B cell (primary cell): ENCODE measurements around the gene PRKCB. TPM values are rescaled to one million over a fixed set of nuclear protein-coding genes. Genes with fewer than 3 reads are reported as not detected.
A peak's percentile ranks its signal among the peaks of the same experiment; 100 is the strongest.

ENCODE experiments used
- ATAC-seq: fragments of 200-7000 bp; cut with Tn5 transposase; one replicate; pipeline ENCODE4 v1.10.0; 2021; ENCODE audit warnings: low read depth, mild to moderate bottlenecking, moderate number of reproducible peaks, moderate library complexity
- CTCF ChIA-PET: fragments of 350-600 bp; sonication (Branson Sonifier 250); formaldehyde crosslinking; loops from one replicate; lab custom pipeline; 2021; ENCODE audit warnings: antibody characterized with exemption, inconsistent platforms; lab: Charles Lee
- POLR2A ChIA-PET: fragments of 350-600 bp; sonication (Branson Sonifier 250); formaldehyde crosslinking; loops from one replicate; lab custom pipeline; 2021; ENCODE audit warnings: antibody characterized with exemption; lab: Charles Lee
- DNase-seq: peaks from one replicate; pipeline ENCODE4 v3.0.0; 2013
- H2AFZ ChIP-seq: 2 replicates; pipeline ENCODE4 v1.6.1; 2012; ENCODE audit warnings: mild to moderate bottlenecking, low read depth, low read length; ENCODE audit not compliant: insufficient read depth, poor library complexity, severe bottlenecking
- H3K27ac ChIP-seq, 2 donors: 1 replicate in 1 of 2; 2 replicates in 1 of 2; pipeline ENCODE4 v1.5.1; 2012 to 2013; ENCODE audit warnings: low read length in 2 of 2, mild to moderate bottlenecking in 2 of 2, moderate library complexity in 1 of 2
- H3K27me3 ChIP-seq, 4 experiments: fragments of 200-600 bp in 1 of 4; sonication (generic) in 1 of 4; replicated peaks in 1 of 4; 1 replicate in 2 of 4; 2 replicates in 2 of 4; pipeline versions ENCODE4 v1.6.1 to v1.7.0; 2013 to 2016; ENCODE audit warnings: low read length in 3 of 4, mild to moderate bottlenecking in 2 of 4, mixed read lengths in 1 of 4, moderate library complexity in 1 of 4; ENCODE audit not compliant: insufficient read depth in 4 of 4, control insufficient read depth in 3 of 4; ENCODE audit errors: control extremely low read depth in 1 of 4
- H3K36me3 ChIP-seq, 2 experiments: replicated peaks in 1 of 2; 1 replicate in 1 of 2; 2 replicates in 1 of 2; pipeline versions ENCODE4 v1.6.1 to v1.7.1; 2013; ENCODE audit warnings: low read length in 1 of 2; ENCODE audit not compliant: insufficient read depth in 2 of 2, control insufficient read depth in 1 of 2; ENCODE audit errors: control extremely low read depth in 1 of 2, extremely low read depth in 1 of 2
- H3K4me1 ChIP-seq, 2 donors: fragments of 200-600 bp in 1 of 2; sonication (generic) in 1 of 2; 1 replicate in 1 of 2; 2 replicates in 1 of 2; pipeline versions ENCODE4 v1.5.1 to v1.6.1; 2013 to 2017; ENCODE audit warnings: low read length in 2 of 2; ENCODE audit not compliant: control insufficient read depth in 2 of 2, insufficient read depth in 2 of 2
- H3K4me2 ChIP-seq: replicated peaks from 2 replicates; pipeline ENCODE3; 2012; ENCODE audit warnings: mild to moderate bottlenecking, low read depth, low read length; ENCODE audit not compliant: poor library complexity, severe bottlenecking
- H3K4me3 ChIP-seq, 5 experiments: fragments of 200-600 bp in 1 of 5; sonication (generic) in 1 of 5; 1 replicate in 3 of 5; 2 replicates in 2 of 5; pipeline versions ENCODE4 v1.5.1 to v1.7.0; 2011 to 2016; ENCODE audit warnings: low read length in 4 of 5, mild to moderate bottlenecking in 4 of 5, low read depth in 2 of 5, control low read depth in 1 of 5, moderate library complexity in 1 of 5; ENCODE audit not compliant: insufficient read depth in 1 of 5; ENCODE audit errors: control extremely low read depth in 1 of 5, extremely low read depth in 1 of 5
- H3K79me2 ChIP-seq: fragments of 200-600 bp; sonication (generic); one replicate; pipeline ENCODE4 v1.6.0; 2016; ENCODE audit warnings: low read length; ENCODE audit not compliant: control insufficient read depth, insufficient read depth
- H3K9ac ChIP-seq: fragments of 200-600 bp; sonication (generic); 2 replicates; pipeline ENCODE4 v1.6.1; 2017; ENCODE audit warnings: mild to moderate bottlenecking, low read length, moderate library complexity
- H3K9me3 ChIP-seq, 3 donors: one replicate each; pipeline versions ENCODE4 v1.6.1 to v1.7.1; 2013; ENCODE audit warnings: low read length in 2 of 3; ENCODE audit not compliant: control insufficient read depth in 2 of 3, insufficient read depth in 1 of 3; ENCODE audit errors: control extremely low read depth in 1 of 3
- H4K20me1 ChIP-seq: 2 replicates; pipeline ENCODE4 v1.6.0; 2012; ENCODE audit warnings: mild to moderate bottlenecking, low read length; ENCODE audit not compliant: insufficient read depth, control insufficient read depth, poor library complexity, severe bottlenecking
- H3K27ac Mint-ChIP-seq: one replicate; pipeline ENCODE4 v1.8.0; 2021; ENCODE audit warnings: mixed read lengths
- H3K27me3 Mint-ChIP-seq: one replicate; pipeline ENCODE4 v1.8.0; 2021; ENCODE audit warnings: mixed read lengths
- H3K4me1 Mint-ChIP-seq: one replicate; pipeline ENCODE4 v1.8.0; 2021; ENCODE audit warnings: mixed read lengths
- H3K4me3 Mint-ChIP-seq: one replicate; pipeline ENCODE4 v1.8.0; 2021; ENCODE audit warnings: mixed read lengths
- H3K9me3 Mint-ChIP-seq: one replicate; pipeline ENCODE4 v1.8.0; 2022; ENCODE audit warnings: mixed read lengths; ENCODE audit not compliant: insufficient read depth
- EZH2 ChIP-seq: IDR thresholded peaks from 2 replicates; pipeline ENCODE4 v1.6.1; 2012; ENCODE audit warnings: borderline replicate concordance, low read depth, mild to moderate bottlenecking, moderate library complexity, low read length; ENCODE audit not compliant: insufficient read depth, poor library complexity, severe bottlenecking
- WGBS: methylation state at CpG from one replicate; pipeline ENCODE4 v1.1.5; 2013; ENCODE audit warnings: missing lambda C conversion rate; ENCODE audit not compliant: insufficient coverage; 5-methylcytosine and 5-hydroxymethylcytosine counted together
- intact Hi-C: fragments of 100-400 bp; cut with micrococcal nuclease; formaldehyde crosslinking; loops from one replicate; pipeline ENCODE4 v1.10.0; 2022
- polyA plus RNA-seq: library from polyadenylated mRNA; depleted of rRNA; stranded (reverse); fragments of >200 nt; gene quantifications from 2 replicates; pipeline ENCODE4 v1.2.3, GENCODE V29; 2012
- total RNA-seq, 2 donors: library from RNA; stranded (reverse); fragments of 120-200 nt in 1 of 2; gene quantifications; 1 replicate in 1 of 2; 2 replicates in 1 of 2; pipeline versions ENCODE4 v1.2.3 to v1.2.4, GENCODE V29; 2013 to 2022
- TF ChIP-seq, protein P1 (sequence below): fragments of 200-600 bp; IDR thresholded peaks from one replicate; pipeline ENCODE4 v1.8.0; 2022; ENCODE audit warnings: antibody characterized with exemption, mild to moderate bottlenecking

PRKCB gene
- total and polyA plus RNA-seq, 2 donors (not counting 1 experiment from before 2014, with no cell fraction given): 106 to 373 TPM

DNA sequence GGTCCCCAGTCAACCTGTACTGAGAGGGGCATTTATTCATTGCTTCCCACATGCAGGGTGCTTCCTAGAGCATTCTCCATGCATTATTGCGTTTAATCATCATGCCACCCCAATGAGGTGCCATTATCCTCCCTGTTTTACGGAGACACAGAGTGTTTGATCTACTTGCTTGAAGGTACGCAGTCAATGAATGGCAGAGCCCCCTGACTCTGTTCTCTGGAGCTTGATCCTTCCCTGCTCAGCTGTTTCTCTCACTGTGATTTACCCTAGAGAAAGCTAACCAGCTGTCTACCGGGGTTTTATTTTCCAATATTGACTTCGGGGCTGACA lies 117.2 kb downstream of the PRKCB start:
- intact Hi-C loops: loop anchor here (5.0 kb wide), 4 partner anchors 34 to 116 kb away; partner anchors contain the start of gene PRKCB
- TF ChIP-seq EZH2: no peak
- TF ChIP-seq, protein P1, sequence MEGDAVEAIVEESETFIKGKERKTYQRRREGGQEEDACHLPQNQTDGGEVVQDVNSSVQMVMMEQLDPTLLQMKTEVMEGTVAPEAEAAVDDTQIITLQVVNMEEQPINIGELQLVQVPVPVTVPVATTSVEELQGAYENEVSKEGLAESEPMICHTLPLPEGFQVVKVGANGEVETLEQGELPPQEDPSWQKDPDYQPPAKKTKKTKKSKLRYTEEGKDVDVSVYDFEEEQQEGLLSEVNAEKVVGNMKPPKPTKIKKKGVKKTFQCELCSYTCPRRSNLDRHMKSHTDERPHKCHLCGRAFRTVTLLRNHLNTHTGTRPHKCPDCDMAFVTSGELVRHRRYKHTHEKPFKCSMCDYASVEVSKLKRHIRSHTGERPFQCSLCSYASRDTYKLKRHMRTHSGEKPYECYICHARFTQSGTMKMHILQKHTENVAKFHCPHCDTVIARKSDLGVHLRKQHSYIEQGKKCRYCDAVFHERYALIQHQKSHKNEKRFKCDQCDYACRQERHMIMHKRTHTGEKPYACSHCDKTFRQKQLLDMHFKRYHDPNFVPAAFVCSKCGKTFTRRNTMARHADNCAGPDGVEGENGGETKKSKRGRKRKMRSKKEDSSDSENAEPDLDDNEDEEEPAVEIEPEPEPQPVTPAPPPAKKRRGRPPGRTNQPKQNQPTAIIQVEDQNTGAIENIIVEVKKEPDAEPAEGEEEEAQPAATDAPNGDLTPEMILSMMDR: no peak
- DNase-seq (no peak), ATAC-seq (no peak)
- H3K4me1 Mint-ChIP-seq: peaks cover 92% of the 10 kb centered on the region
- Histone ChIP-seq H3K9ac (no peak overlapping the region), H3K4me3 (no peak overlapping the region), H3K4me2 (peak overlapping the region; percentile 64), H2AFZ (no peak overlapping the region), H4K20me1 (no peaks in the 10 kb centered on the region), H3K9me3 (no peaks in the 10 kb centered on the region), H3K4me1 (peaks cover 93 to 96% of the 10 kb centered on the region in 2 donors), H3K36me3 (peaks cover 0 to 17% of the 10 kb centered on the region in 2 experiments), H3K27ac (peak overlapping the region; percentile 9 to 88), H3K27me3 (no peaks in the 10 kb centered on the region), H3K79me2 (peaks cover 87% of the 10 kb centered on the region)
- no peaks in the 10 kb centered on the region for H3K27me3 Mint-ChIP-seq
- peak overlapping the region; percentile 75 for H3K4me3 Mint-ChIP-seq
- peak overlapping the region; percentile 92 for H3K27ac Mint-ChIP-seq
- ChIA-PET CTCF (interaction anchor here (1.5 to 2.7 kb wide), 6 partner anchors 9 to 149 kb away, joined by 3 to 11 read pairs (median 6); no protein-coding TSS in a partner anchor), POLR2A (interaction anchor here (2.1 kb wide), 1 partner anchor 13 kb away, joined by 8 read pairs; no protein-coding TSS in a partner anchor)
- 84% methylated on average over 5 of the region's 5 CpGs for WGBS
- H3K9me3 Mint-ChIP-seq: peaks cover 3% of the 10 kb centered on the region

DNA sequence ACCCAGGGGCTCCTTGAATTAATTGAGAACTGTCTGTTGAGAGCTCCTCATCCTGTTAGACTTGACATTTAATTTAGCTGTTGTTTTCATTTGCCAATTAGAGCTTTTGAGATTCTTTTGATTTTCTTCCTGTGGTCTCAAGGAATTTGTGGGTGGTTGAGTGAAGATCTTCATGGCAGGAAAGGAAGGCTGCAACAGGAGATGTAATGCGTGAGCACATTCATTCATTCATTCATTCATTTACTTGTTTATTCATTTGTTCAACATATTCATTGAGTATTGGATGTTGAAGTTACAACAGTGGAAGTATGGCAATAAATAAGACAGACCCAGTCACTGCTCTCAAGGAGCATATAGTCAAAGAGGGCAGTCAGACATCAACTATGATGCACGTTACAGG lies 117.7 kb downstream of the PRKCB start:
- 100% methylated on average over 1 of the region's 2 CpGs for WGBS
- Mint-ChIP-seq H3K27ac (peak overlapping the region; percentile 92), H3K27me3 (no peaks in the 10 kb centered on the region), H3K4me3 (peak overlapping the region; percentile 75), H3K9me3 (peaks cover 3% of the 10 kb centered on the region), H3K4me1 (peaks cover 88% of the 10 kb centered on the region)
- Histone ChIP-seq H3K36me3 (peaks cover 0 to 17% of the 10 kb centered on the region in 2 experiments), H2AFZ (no peak overlapping the region), H3K9me3 (no peaks in the 10 kb centered on the region), H3K79me2 (peaks cover 88% of the 10 kb centered on the region), H3K4me3 (no peak overlapping the region), H4K20me1 (no peaks in the 10 kb centered on the region), H3K27ac (peak overlapping the region; percentile 9 to 88), H3K4me1 (peaks cover 91 to 96% of the 10 kb centered on the region in 2 donors), H3K4me2 (peak overlapping the region; percentile 24), H3K27me3 (no peaks in the 10 kb centered on the region), H3K9ac (no peak overlapping the region)
- CTCF ChIA-PET: interaction anchor here (1.5 to 2.7 kb wide), 5 partner anchors 10 to 150 kb away, joined by 3 to 11 read pairs (median 8); no protein-coding TSS in a partner anchor
- ATAC-seq (no peak), DNase-seq (no peak)
- TF ChIP-seq, protein P1: no peak
- TF ChIP-seq EZH2: no peak
- intact Hi-C loops: loop anchor here (5.0 kb wide), 4 partner anchors 34 to 116 kb away; partner anchors contain the start of gene PRKCB
- POLR2A ChIA-PET: interaction anchor here (0.6 to 2.1 kb wide), 3 partner anchors 13 to 115 kb away, joined by 4 to 8 read pairs (median 5); no protein-coding TSS in a partner anchor
